22Rv1 (cell line): ENCODE measurements around the gene EHBP1.

Experiments used
- CTCF ChIP-seq: fragments of 450-650 bp; IDR thresholded peaks from 2 replicates; pipeline ENCODE4 v1.5.1; 2017; ENCODE audit warnings: mild to moderate bottlenecking
- ZFX ChIP-seq: fragments of 450-650 bp; IDR thresholded peaks from 2 replicates; pipeline ENCODE4 v1.6.1; 2017; ENCODE audit warnings: antibody characterized with exemption, borderline replicate concordance

- no peak for TF ChIP-seq CTCF
- TF ChIP-seq ZFX = no peak
Observed at GRCh38 chr2:62814123-62814522, 108.6 kb downstream of the EHBP1 start.
